HepG2 (cell line): ENCODE results near the gene TTLL10. TPM values are rescaled to one million over a fixed set of nuclear protein-coding genes. Genes with fewer than 3 reads are reported as not detected.

Experiments used
- ATAC-seq: fragments of 200-7000 bp; cut with Tn5 transposase; 3 replicates; pipeline ENCODE4 v1.9.1; 2020; ENCODE audit warnings: mild to moderate bottlenecking, moderate library complexity
- BruUV-seq: library from RNA; stranded (reverse); fragments of 400-500 nt; replicated peaks from 2 replicates; lab custom pipeline; 2021; lab: Mats Ljungman, UMichigan
- CTCF ChIA-PET: fragments of 300-600 bp; formaldehyde crosslinking; extraction: SDS; loops from one replicate; lab custom pipeline; 2021; ENCODE audit warnings: low total read pairs, inconsistent platforms, low intra/inter-chr PET ratio; lab: Yijun Ruan, JAX
- POLR2A ChIA-PET: fragments of 350-600 bp; sonication (Branson Sonifier 250); formaldehyde crosslinking; loops from one replicate; lab custom pipeline; 2020; ENCODE audit warnings: antibody characterized with exemption, inconsistent platforms; lab: Yijun Ruan, JAX
- DNase-seq: peaks from one replicate; pipeline ENCODE4 v3.0.0-alpha.2; 2015; ENCODE audit warnings: low spot score
- FAIRE-seq: peaks from 3 replicates; lab custom pipeline; 2011; peaks lifted over from hg19 to GRCh38; lab: Jason Lieb, UNC
- H2AFZ ChIP-seq: one replicate; pipeline ENCODE4 v1.6.1; 2011; ENCODE audit warnings: low read length, inconsistent platforms
- H3K27ac ChIP-seq: fragments of 300-600 bp; 3 replicates; pipeline ENCODE4 v1.8.0; 2011; ENCODE audit warnings: mixed run types, mild to moderate bottlenecking, mixed read lengths, low read length, inconsistent platforms; ENCODE audit not compliant: insufficient read depth; ENCODE audit errors: extremely low read length
- H3K27me3 ChIP-seq, 2 experiments: fragments of 200-600 bp in 1 of 2; 2 replicates in 1 of 2; 3 replicates in 1 of 2; pipeline versions ENCODE4 v1.6.0 to v1.8.0; 2011; ENCODE audit warnings: low read length in 2 of 2, mild to moderate bottlenecking in 2 of 2, moderate library complexity in 2 of 2, inconsistent platforms in 1 of 2; ENCODE audit not compliant: insufficient read depth in 2 of 2, control insufficient read depth in 1 of 2
- H3K36me3 ChIP-seq, 2 experiments: fragments of 200-600 bp in 1 of 2; replicated peaks in 1 of 2; 2 replicates in 1 of 2; 3 replicates in 1 of 2; pipeline versions ENCODE4 v1.5.1 to v1.8.0; 2011; ENCODE audit warnings: low read length in 2 of 2, inconsistent platforms in 1 of 2; ENCODE audit not compliant: insufficient read depth in 2 of 2, control insufficient read depth in 1 of 2
- H3K4me1 ChIP-seq: 2 replicates; pipeline ENCODE4 v1.5.1; 2012; ENCODE audit warnings: low read length, inconsistent platforms; ENCODE audit not compliant: insufficient read depth
- H3K4me2 ChIP-seq: 2 replicates; pipeline ENCODE4 v1.6.0; 2011; ENCODE audit warnings: low read depth, low read length, inconsistent platforms
- H3K4me3 ChIP-seq, 3 experiments: fragments of 200-600 bp in 1 of 3; sonication (generic), shearing (Covaris generic) in 1 of 3; replicated peaks in 1 of 3; 2 replicates each; pipeline ENCODE4 v1.5.1; 2011 to 2016; ENCODE audit warnings: low read length in 3 of 3, inconsistent platforms in 2 of 3, low read depth in 2 of 3, mild to moderate bottlenecking in 2 of 3, control low read depth in 1 of 3, mixed read lengths in 1 of 3; ENCODE audit not compliant: insufficient read depth in 1 of 3
- H3K79me2 ChIP-seq: one replicate; pipeline ENCODE4 v1.6.1; 2011; ENCODE audit warnings: low read length, inconsistent platforms; ENCODE audit not compliant: insufficient read depth
- H3K9ac ChIP-seq: 2 replicates; pipeline ENCODE4 v1.6.0; 2011; ENCODE audit warnings: mild to moderate bottlenecking, low read depth, low read length, inconsistent platforms; ENCODE audit not compliant: insufficient read depth
- H3K9me3 ChIP-seq: 2 replicates; pipeline ENCODE4 v1.5.1; 2012; ENCODE audit warnings: mild to moderate bottlenecking, low read length
- H4K20me1 ChIP-seq: 2 replicates; pipeline ENCODE4 v1.6.0; 2011; ENCODE audit warnings: inconsistent platforms, mild to moderate bottlenecking, low read length, moderate library complexity; ENCODE audit not compliant: insufficient read depth
- HNRNPL ChIP-seq: fragments of 200-400 bp; formaldehyde crosslinking; IDR thresholded peaks from 2 replicates; pipeline ENCODE4 v1.6.1; 2017; ENCODE audit warnings: mild to moderate bottlenecking, low read depth, low read length
- ZNF609 ChIP-seq: sonication (generic); formaldehyde crosslinking; IDR thresholded peaks from 2 replicates; pipeline ENCODE4 v1.4.0; 2020; ENCODE audit warnings: mild to moderate bottlenecking, missing genetic modification reagents, borderline replicate concordance
- ZNF670 ChIP-seq: sonication (generic); formaldehyde crosslinking; IDR thresholded peaks from 2 replicates; pipeline ENCODE4 v1.8.0; 2022; ENCODE audit warnings: mild to moderate bottlenecking, missing genetic modification reagents, borderline replicate concordance
- WGBS: methylation state at CpG from one replicate; pipeline ENCODE4 v1.1.6; 2017; ENCODE audit warnings: low lambda C conversion rate; 5-methylcytosine and 5-hydroxymethylcytosine counted together
- in situ Hi-C: cut with HindIII; loops from 2 replicates; pipeline ENCODE4 v1.10.0; 2017; ENCODE audit warnings: low pct_unique_long_range_greater_than_20kb; ENCODE audit not compliant: extremely low pct_ligation_motif_present
- intact Hi-C: fragments of 100-400 bp; cut with micrococcal nuclease; formaldehyde crosslinking; loops from one replicate; pipeline ENCODE4 v1.10.0; 2022; ENCODE audit not compliant: unreplicated experiment
- polyA plus RNA-seq, 8 experiments: library from polyadenylated mRNA; depleted of rRNA in 3 of 8; stranded (reverse) in 7 of 8; unstranded in 1 of 8; fragments of >200 nt; fragmentation: Illumina TruSeq in 4 of 8; extraction: Trizol in 4 of 8; gene quantifications; 2 replicates each; pipeline versions ENCODE4 v1.2.1 to v1.2.3, GENCODE V29; 2011 to 2016; ENCODE audit warnings: low read depth in 4 of 8, missing spikeins in 1 of 8, mixed read lengths in 1 of 8; ENCODE audit not compliant: insufficient read depth in 1 of 8
- total RNA-seq, 5 experiments: library from RNA; depleted of rRNA; stranded (reverse); fragments of >200 nt; fragmentation: Illumina TruSeq; extraction: Trizol; gene quantifications; 2 replicates each; pipeline ENCODE4 v1.2.3, GENCODE V29; 2016; ENCODE audit warnings: low read depth in 1 of 5

TTLL10 gene
- total and polyA plus RNA-seq, 2 of the 13 experiments (the other 11 are each of a cell fraction or from before 2014, with no cell fraction given) = not detected

GRCh38 chr1:1210726-1211540 lies 37.3 kb downstream of the TTLL10 start:
- CTCF ChIA-PET = no interaction called here
- POLR2A ChIA-PET = interaction anchor here (0.8 kb wide), 1 partner anchor 86 kb away, joined by 3 read pairs; no protein-coding TSS in a partner anchor
- Histone ChIP-seq H3K27ac (no peak overlapping the region), H3K9ac (no peak overlapping the region), H3K9me3 (no peaks in the 10 kb centered on the region), H3K36me3 (no peaks in the 10 kb centered on the region), H3K27me3 (peaks cover 10 to 60% of the 10 kb centered on the region in 2 experiments; a peak in 3 of 5 replicates), H3K4me3 (no peak overlapping the region), H3K79me2 (no peaks in the 10 kb centered on the region), H3K4me1 (no peaks in the 10 kb centered on the region), H3K4me2 (no peak overlapping the region), H2AFZ (no peak overlapping the region), H4K20me1 (no peaks in the 10 kb centered on the region)
- intact Hi-C loops = no loop called here
- no TSS peak for BruUV-seq
- in situ Hi-C loops = no loop called here
- DNase-seq (no peak), ATAC-seq (no peak), FAIRE-seq (no peak)
- TF ChIP-seq ZNF670 = no peak
- 0 out of 2 replicates have a peak, but pooled peaks have one; percentile 34 for TF ChIP-seq HNRNPL
- no peak for TF ChIP-seq ZNF609
- WGBS = 60% methylated on average over 16 of the region's 31 CpGs
